Glutamatergic neuron (in vitro differentiated cells): ENCODE results near the gene SCML1. TPM values are rescaled to one million over a fixed set of nuclear protein-coding genes. Genes with fewer than 3 reads are reported as not detected.

Source experiments
- DNase-seq: peaks from one replicate; pipeline ENCODE4 v3.0.0; 2022
- H3K27ac Mint-ChIP-seq: one replicate; pipeline ENCODE4 v1.8.0; 2020; ENCODE audit warnings: mild to moderate bottlenecking, mixed read lengths, inconsistent platforms; ENCODE audit not compliant: unreplicated experiment
- H3K27me3 Mint-ChIP-seq: one replicate; pipeline ENCODE4 v1.8.0; 2020; ENCODE audit warnings: mild to moderate bottlenecking, moderate library complexity, mixed read lengths, inconsistent platforms; ENCODE audit not compliant: unreplicated experiment
- H3K36me3 Mint-ChIP-seq: one replicate; pipeline ENCODE4 v1.8.0; 2020; ENCODE audit warnings: mild to moderate bottlenecking, mixed read lengths, inconsistent platforms; ENCODE audit not compliant: unreplicated experiment
- H3K4me1 Mint-ChIP-seq: one replicate; pipeline ENCODE4 v1.8.0; 2020; ENCODE audit warnings: mild to moderate bottlenecking, low read depth, mixed read lengths, inconsistent platforms; ENCODE audit not compliant: unreplicated experiment
- H3K4me3 Mint-ChIP-seq: one replicate; pipeline ENCODE4 v1.8.0; 2020; ENCODE audit warnings: mild to moderate bottlenecking, mixed read lengths, inconsistent platforms; ENCODE audit not compliant: unreplicated experiment
- H3K9me3 Mint-ChIP-seq: one replicate; pipeline ENCODE4 v1.8.0; 2020; ENCODE audit warnings: mild to moderate bottlenecking, moderate library complexity, mixed read lengths, inconsistent platforms; ENCODE audit not compliant: unreplicated experiment
- CTCF ChIP-seq: fragments of 200-600 bp; sonication (generic); IDR thresholded peaks from one replicate; pipeline ENCODE4 v1.5.0; 2021; ENCODE audit not compliant: partially characterized antibody, unreplicated experiment
- total RNA-seq: library from RNA; stranded (reverse); fragmentation: NEBNext Ultra II Directional; extraction: Animal tissue kit (Norgen Biotek cat#: 25700); gene quantifications from one replicate; pipeline ENCODE4 v1.2.1, GENCODE V29; 2021; ENCODE audit not compliant: unreplicated experiment

SCML1 gene
- total RNA-seq, 1 donor from 2014 or later: 2.7 TPM

GRCh38 chrX:17801431-17801830, 64.1 kb downstream of the SCML1 start:
- Mint-ChIP-seq H3K27me3 (no peaks in the 10 kb centered on the region), H3K9me3 (no peaks in the 10 kb centered on the region), H3K27ac (no peak overlapping the region), H3K4me3 (no peak overlapping the region), H3K4me1 (no peaks in the 10 kb centered on the region), H3K36me3 (no peaks in the 10 kb centered on the region)
- TF ChIP-seq CTCF: no peak
- no peak for DNase-seq

GRCh38 chrX:17802756-17803155, 65.5 kb downstream of the SCML1 start:
- H3K36me3 Mint-ChIP-seq: no peaks in the 10 kb centered on the region

GRCh38 chrX:17803449-17803848, 66.2 kb downstream of the SCML1 start:
- Mint-ChIP-seq H3K4me3 (no peak overlapping the region), H3K27me3 (no peaks in the 10 kb centered on the region), H3K36me3 (no peaks in the 10 kb centered on the region), H3K4me1 (no peaks in the 10 kb centered on the region), H3K27ac (no peak overlapping the region), H3K9me3 (no peaks in the 10 kb centered on the region)
- no peak for TF ChIP-seq CTCF
- no peak for DNase-seq

More at GRCh38 chrX:17802756-17803155, 65.5 kb downstream of the SCML1 start:
- no peak for DNase-seq
- H3K27ac Mint-ChIP-seq: no peak overlapping the region
- H3K9me3 Mint-ChIP-seq: no peaks in the 10 kb centered on the region
- TF ChIP-seq CTCF: no peak
- H3K4me3 Mint-ChIP-seq: no peak overlapping the region
- no peaks in the 10 kb centered on the region for H3K27me3 Mint-ChIP-seq
- H3K4me1 Mint-ChIP-seq: no peaks in the 10 kb centered on the region

Other genes starting within 250 kb of the SCML1 start
- 1.4 TPM for gene RAI2, start 123.8 kb downstream of the SCML1 start, total RNA-seq